Epidermal melanocyte (primary cell): ENCODE measurements around the gene GGNBP2.
A peak's percentile ranks its signal among the peaks of the same experiment; 100 is the strongest.

Experiments used
- DNase-seq: peaks from one replicate; pipeline ENCODE4 v3.0.0; 2011; ENCODE audit warnings: low spot score; ENCODE audit not compliant: insufficient read length

The GGNBP2 gene

GRCh38 chr17:36550491-36551417, 6.0 kb downstream of the GGNBP2 start:
- DNase-seq, result no peak

- no peak for DNase-seq
Observed at GRCh38 chr17:36553459-36553858, 8.7 kb downstream of the GGNBP2 start.

GRCh38 chr17:36566081-36566480, 21.4 kb downstream of the GGNBP2 start:
- no peak for DNase-seq

- no peak for DNase-seq
Observed at GRCh38 chr17:36575028-36575427, 30.3 kb downstream of the GGNBP2 start.

- no peak for DNase-seq
Observed at GRCh38 chr17:36576793-36577192, 32.1 kb downstream of the GGNBP2 start.

GRCh38 chr17:36578671-36579070, 34.0 kb downstream of the GGNBP2 start:
- no peak for DNase-seq

GRCh38 chr17:36583787-36584186, 39.1 kb downstream of the GGNBP2 start:
- no peak for DNase-seq

- DNase-seq, result no peak
Observed at GRCh38 chr17:36586138-36586537, 41.4 kb downstream of the GGNBP2 start.

GRCh38 chr17:36590082-36590481, 45.4 kb downstream of the GGNBP2 start:
- no peak for DNase-seq

GRCh38 chr17:36591434-36592315, 47.0 kb downstream of the GGNBP2 start, which contains the start of gene DHRS11:
Gene DHRS11 (plus strand): TSS chr17:36591879. CDS start chr17:36592010, 131 bp downstream.
- DNase-seq, result peak; percentile 92

- DNase-seq, result peak; percentile 40
Observed at GRCh38 chr17:36592316-36592715, 47.6 kb downstream of the GGNBP2 start.

GRCh38 chr17:36592716-36593321, 48.1 kb downstream of the GGNBP2 start:
- no peak for DNase-seq

- DNase-seq, result no peak
Observed at GRCh38 chr17:36593656-36594316, 49.1 kb downstream of the GGNBP2 start.

- no peak for DNase-seq
Observed at GRCh38 chr17:36594626-36595401, 50.1 kb downstream of the GGNBP2 start.

- DNase-seq, result no peak
Observed at GRCh38 chr17:36597226-36597625, 52.5 kb downstream of the GGNBP2 start.

GRCh38 chr17:36597866-36598777, 53.4 kb downstream of the GGNBP2 start:
- no peak for DNase-seq

GRCh38 chr17:36598951-36599401, 54.3 kb downstream of the GGNBP2 start:
- no peak for DNase-seq

GRCh38 chr17:36599546-36600250, 55.0 kb downstream of the GGNBP2 start:
- DNase-seq, result no peak
